Tibial nerve (tissue), 4 donors: ENCODE results near the gene KREMEN2.

Source experiments
- EP300 ChIP-seq, 2 donors: sonication (generic); formaldehyde crosslinking; IDR thresholded peaks; one replicate each; pipeline ENCODE4 v1.6.1; 2017; ENCODE audit warnings: antibody characterized with exemption in 2 of 2, mild to moderate bottlenecking in 1 of 2
- POLR2A ChIP-seq, 2 donors: fragments of 450-650 bp; IDR thresholded peaks; one replicate each; pipeline ENCODE4 v1.6.1; 2017; ENCODE audit warnings: antibody characterized with exemption in 2 of 2, mild to moderate bottlenecking in 2 of 2, moderate library complexity in 2 of 2
- TF ChIP-seq, protein P1 (sequence below), 5 experiments: fragments of 200-600 bp in 3 of 5; fragments of 450-650 bp in 2 of 5; sonication (generic) in 3 of 5; IDR thresholded peaks; one replicate each; pipeline ENCODE4 v1.5.1; 2016 to 2019; ENCODE audit warnings: antibody characterized with exemption in 5 of 5, mild to moderate bottlenecking in 3 of 5, moderate library complexity in 2 of 5

DNA sequence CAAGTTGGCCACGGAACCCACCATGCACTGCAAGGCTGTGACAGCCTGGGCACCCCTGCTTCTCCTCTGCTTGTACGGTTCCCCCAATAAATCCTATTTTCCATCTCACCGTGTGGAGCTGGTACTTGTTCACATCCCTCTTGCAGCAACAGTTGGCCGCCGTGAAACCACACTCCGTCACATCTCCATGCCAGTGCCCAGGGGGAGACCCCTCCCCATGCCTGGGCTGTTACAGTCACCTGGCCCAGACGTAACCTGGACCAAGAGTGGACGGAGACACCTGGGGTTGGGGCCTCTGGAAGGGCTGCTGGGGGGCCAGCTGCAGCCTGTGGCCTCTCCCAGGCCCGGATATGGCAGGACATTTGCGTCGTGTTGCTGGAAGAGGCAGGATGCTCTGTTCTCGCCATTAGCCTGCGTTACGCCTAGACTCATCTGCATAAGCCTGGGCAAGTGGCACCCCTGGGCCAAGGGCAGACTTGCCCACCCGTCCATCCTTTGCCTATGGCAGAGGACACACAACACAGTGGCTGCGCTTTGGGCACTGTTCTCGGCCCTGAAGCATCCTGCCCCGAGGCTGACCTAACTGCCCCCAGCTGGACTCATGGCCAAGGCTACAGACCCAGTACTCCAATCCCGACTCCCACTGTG, 14.2 kb upstream of the KREMEN2 start:
- TF ChIP-seq, protein P1, sequence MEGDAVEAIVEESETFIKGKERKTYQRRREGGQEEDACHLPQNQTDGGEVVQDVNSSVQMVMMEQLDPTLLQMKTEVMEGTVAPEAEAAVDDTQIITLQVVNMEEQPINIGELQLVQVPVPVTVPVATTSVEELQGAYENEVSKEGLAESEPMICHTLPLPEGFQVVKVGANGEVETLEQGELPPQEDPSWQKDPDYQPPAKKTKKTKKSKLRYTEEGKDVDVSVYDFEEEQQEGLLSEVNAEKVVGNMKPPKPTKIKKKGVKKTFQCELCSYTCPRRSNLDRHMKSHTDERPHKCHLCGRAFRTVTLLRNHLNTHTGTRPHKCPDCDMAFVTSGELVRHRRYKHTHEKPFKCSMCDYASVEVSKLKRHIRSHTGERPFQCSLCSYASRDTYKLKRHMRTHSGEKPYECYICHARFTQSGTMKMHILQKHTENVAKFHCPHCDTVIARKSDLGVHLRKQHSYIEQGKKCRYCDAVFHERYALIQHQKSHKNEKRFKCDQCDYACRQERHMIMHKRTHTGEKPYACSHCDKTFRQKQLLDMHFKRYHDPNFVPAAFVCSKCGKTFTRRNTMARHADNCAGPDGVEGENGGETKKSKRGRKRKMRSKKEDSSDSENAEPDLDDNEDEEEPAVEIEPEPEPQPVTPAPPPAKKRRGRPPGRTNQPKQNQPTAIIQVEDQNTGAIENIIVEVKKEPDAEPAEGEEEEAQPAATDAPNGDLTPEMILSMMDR (IDR thresholded peaks at IDR 0.05) = no peak
- TF ChIP-seq POLR2A (IDR thresholded peaks at IDR 0.05) (no peak), EP300 (IDR thresholded peaks at IDR 0.05) (no peak)
